PC-3 (cell line): ENCODE results near the gene MYOCD. TPM values are rescaled to one million over a fixed set of nuclear protein-coding genes. Genes with fewer than 3 reads are reported as not detected.

Experiments used
- ATAC-seq: fragments of 200-7000 bp; cut with Tn5 transposase; 2 replicates; pipeline ENCODE4 v1.9.1; 2020; ENCODE audit warnings: mild to moderate bottlenecking, moderate library complexity
- BruUV-seq: library from RNA; stranded (reverse); fragments of 400-500 nt; replicated peaks from 2 replicates; lab custom pipeline; 2021; lab: Mats Ljungman, UMichigan
- CTCF ChIA-PET: fragments of 300-600 bp; sonication (Branson Sonifier 250); formaldehyde crosslinking; loops from one replicate; lab custom pipeline; 2022; ENCODE audit warnings: antibody characterized with exemption; lab: Charles Lee
- POLR2A ChIA-PET: fragments of 300-600 bp; sonication (Branson Sonifier 250); formaldehyde crosslinking; loops from one replicate; lab custom pipeline; 2022; ENCODE audit warnings: antibody characterized with exemption; ENCODE audit not compliant: unreplicated experiment; lab: Charles Lee
- DNase-seq: peaks from one replicate; pipeline ENCODE4 v3.0.0-alpha.2; 2015
- H2AFZ ChIP-seq: fragments of 300-600 bp; sonication (generic); 2 replicates; pipeline ENCODE4 v1.6.0; 2016; ENCODE audit warnings: antibody characterized with exemption, low read length
- H3F3A ChIP-seq: fragments of 300-600 bp; sonication (generic); one replicate; pipeline ENCODE4 v1.6.0; 2017; ENCODE audit warnings: antibody characterized with exemption, low read length, control low read depth, mild to moderate bottlenecking; ENCODE audit not compliant: unreplicated experiment
- H3K27ac ChIP-seq: fragments of 300-600 bp; sonication (generic); 2 replicates; pipeline ENCODE4 v1.5.1; 2016; ENCODE audit warnings: mild to moderate bottlenecking, low read length
- H3K27me3 ChIP-seq: fragments of 300-600 bp; sonication (generic); 2 replicates; pipeline ENCODE4 v1.6.1; 2016; ENCODE audit warnings: low read length, mixed read lengths
- H3K36me3 ChIP-seq: fragments of 300-600 bp; sonication (generic); 2 replicates; pipeline ENCODE4 v1.6.1; 2016; ENCODE audit warnings: low read depth, mixed run types, low read length, mixed read lengths
- H3K4me1 ChIP-seq: fragments of 300-600 bp; sonication (generic); 2 replicates; pipeline ENCODE4 v1.5.1; 2016; ENCODE audit warnings: low read length; ENCODE audit not compliant: insufficient read depth
- H3K4me2 ChIP-seq: fragments of 300-600 bp; sonication (generic); 2 replicates; pipeline ENCODE4 v1.6.0; 2016; ENCODE audit warnings: low read length
- H3K4me3 ChIP-seq: fragments of 300-600 bp; sonication (generic); 2 replicates; pipeline ENCODE4 v1.5.1; 2016; ENCODE audit warnings: mild to moderate bottlenecking, low read length, mixed read lengths
- H3K79me2 ChIP-seq: fragments of 300-600 bp; sonication (generic); 2 replicates; pipeline ENCODE4 v1.6.1; 2017; ENCODE audit warnings: low read length, mixed read lengths
- H3K9ac ChIP-seq: fragments of 300-600 bp; sonication (generic); 2 replicates; pipeline ENCODE4 v1.6.0; 2016; ENCODE audit warnings: mild to moderate bottlenecking, low read length
- H3K9me2 ChIP-seq: fragments of 300-600 bp; sonication (generic); replicated peaks from 2 replicates; pipeline ENCODE4 v1.6.1; 2016; ENCODE audit warnings: mixed run types, low read length, mixed read lengths
- H3K9me3 ChIP-seq: fragments of 300-600 bp; sonication (generic); 2 replicates; pipeline ENCODE4 v1.6.1; 2016; ENCODE audit warnings: low read length, mixed read lengths
- H4K20me1 ChIP-seq: fragments of 300-600 bp; sonication (generic); 2 replicates; pipeline ENCODE4 v1.6.1; 2016; ENCODE audit warnings: low read length, mixed read lengths
- EZH2 ChIP-seq: fragments of 300-600 bp; sonication (generic); IDR thresholded peaks from one replicate; pipeline ENCODE4 v1.6.1; 2017; ENCODE audit warnings: antibody characterized with exemption, mild to moderate bottlenecking, low read length; ENCODE audit not compliant: unreplicated experiment
- EZH2phosphoT487 ChIP-seq: fragments of 300-600 bp; sonication (generic); IDR thresholded peaks from 2 replicates; pipeline ENCODE4 v1.6.1; 2018; ENCODE audit warnings: mild to moderate bottlenecking, antibody characterized with exemption, low read length, borderline replicate concordance
- intact Hi-C: fragments of 100-400 bp; cut with micrococcal nuclease; formaldehyde crosslinking; loops from 2 replicates; pipeline ENCODE4 v1.9.0; 2023
- total RNA-seq: library from RNA; depleted of rRNA; stranded (reverse); fragments of >200 nt; gene quantifications from 2 replicates; pipeline ENCODE4 v1.2.3, GENCODE V29; 2014; rRNA removed
- TF ChIP-seq, protein P1 (sequence below): fragments of 300-600 bp; sonication (generic); conservative IDR thresholded peaks from 2 replicates; pipeline ENCODE4 v1.5.1; 2017; ENCODE audit warnings: antibody characterized with exemption, low read depth, mild to moderate bottlenecking, low read length

Gene MYOCD
- total RNA-seq, 1 experiment from 2014 or later, result not detected

DNA sequence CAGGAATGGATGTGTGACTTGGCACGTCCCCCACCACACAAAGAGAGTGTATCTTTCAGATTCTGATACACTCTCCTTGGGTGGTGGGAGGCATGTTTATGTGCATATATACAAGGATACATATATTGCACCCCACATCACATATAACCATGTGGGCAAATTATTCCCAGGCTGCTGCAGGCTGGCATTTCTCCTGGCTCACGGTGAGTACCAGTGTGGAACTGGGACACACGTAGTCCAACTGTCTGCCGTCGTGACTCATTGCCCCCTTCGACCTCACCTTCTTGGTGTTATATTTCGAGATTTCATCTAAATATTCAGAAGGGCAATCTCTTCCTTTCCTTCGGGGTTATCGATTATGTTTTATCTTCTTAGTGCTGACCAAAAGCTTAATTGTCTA is 148.0 kb downstream of the MYOCD start:
- H3K4me1 ChIP-seq, result no peaks in the 10 kb centered on the region
- H3K27ac ChIP-seq, result no peak overlapping the region
- H3K9ac ChIP-seq, result no peak overlapping the region
- ATAC-seq, result no peak
- no peaks in the 10 kb centered on the region for H3K36me3 ChIP-seq
- no peaks in the 10 kb centered on the region for H4K20me1 ChIP-seq
- ChIA-PET CTCF (no interaction called here), POLR2A (no interaction called here)
- no peak overlapping the region for H3K4me3 ChIP-seq
- H2AFZ ChIP-seq, result no peak overlapping the region
- intact Hi-C loops, result no loop called here
- H3F3A ChIP-seq, result no peaks in the 10 kb centered on the region
- no peak overlapping the region for H3K4me2 ChIP-seq
- peaks cover 15% of the 10 kb centered on the region; the same call in 1 of the 2 replicates for H3K27me3 ChIP-seq
- no TSS peak for BruUV-seq
- no peaks in the 10 kb centered on the region for H3K79me2 ChIP-seq
- H3K9me2 ChIP-seq, result no peaks in the 10 kb centered on the region
- TF ChIP-seq, protein P1, sequence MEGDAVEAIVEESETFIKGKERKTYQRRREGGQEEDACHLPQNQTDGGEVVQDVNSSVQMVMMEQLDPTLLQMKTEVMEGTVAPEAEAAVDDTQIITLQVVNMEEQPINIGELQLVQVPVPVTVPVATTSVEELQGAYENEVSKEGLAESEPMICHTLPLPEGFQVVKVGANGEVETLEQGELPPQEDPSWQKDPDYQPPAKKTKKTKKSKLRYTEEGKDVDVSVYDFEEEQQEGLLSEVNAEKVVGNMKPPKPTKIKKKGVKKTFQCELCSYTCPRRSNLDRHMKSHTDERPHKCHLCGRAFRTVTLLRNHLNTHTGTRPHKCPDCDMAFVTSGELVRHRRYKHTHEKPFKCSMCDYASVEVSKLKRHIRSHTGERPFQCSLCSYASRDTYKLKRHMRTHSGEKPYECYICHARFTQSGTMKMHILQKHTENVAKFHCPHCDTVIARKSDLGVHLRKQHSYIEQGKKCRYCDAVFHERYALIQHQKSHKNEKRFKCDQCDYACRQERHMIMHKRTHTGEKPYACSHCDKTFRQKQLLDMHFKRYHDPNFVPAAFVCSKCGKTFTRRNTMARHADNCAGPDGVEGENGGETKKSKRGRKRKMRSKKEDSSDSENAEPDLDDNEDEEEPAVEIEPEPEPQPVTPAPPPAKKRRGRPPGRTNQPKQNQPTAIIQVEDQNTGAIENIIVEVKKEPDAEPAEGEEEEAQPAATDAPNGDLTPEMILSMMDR, result no peak
- TF ChIP-seq EZH2phosphoT487 (no peak), EZH2 (no peak)
- DNase-seq, result no peak
- H3K9me3 ChIP-seq, result peaks cover 8% of the 10 kb centered on the region; the same call in 1 of the 2 replicates

DNA sequence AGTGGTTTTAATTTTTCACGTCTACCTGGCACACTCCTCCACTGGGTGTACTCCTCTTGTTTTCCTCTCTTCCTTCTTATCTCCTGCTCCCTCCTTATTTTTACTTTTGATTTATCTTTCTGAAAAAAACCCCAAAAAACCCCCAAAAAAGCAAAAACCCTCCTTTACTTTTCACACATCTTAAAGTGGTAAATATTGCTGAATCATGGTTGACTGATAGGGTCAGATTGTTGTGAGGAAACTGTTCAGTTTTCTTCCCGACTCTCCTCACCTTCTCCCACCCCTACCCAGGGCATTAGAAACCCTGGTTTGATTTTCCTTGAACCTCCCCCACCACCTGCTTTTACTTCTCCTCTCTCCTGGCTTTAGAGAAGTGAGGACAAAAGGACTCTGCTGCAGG is 149.0 kb downstream of the MYOCD start:
- DNase-seq (no peak), ATAC-seq (no peak)
- Histone ChIP-seq H3K9me2 (no peaks in the 10 kb centered on the region), H3K27me3 (peaks cover 15% of the 10 kb centered on the region; the same call in 1 of the 2 replicates), H3K4me3 (no peak overlapping the region), H3K9ac (no peak overlapping the region), H2AFZ (no peak overlapping the region), H3K4me1 (no peaks in the 10 kb centered on the region), H3K9me3 (0 out of 2 replicates have a peak, but pooled peaks cover 7% of the 10 kb centered on the region), H3K27ac (no peak overlapping the region), H3K4me2 (no peak overlapping the region), H4K20me1 (no peaks in the 10 kb centered on the region), H3K79me2 (no peaks in the 10 kb centered on the region), H3F3A (no peaks in the 10 kb centered on the region), H3K36me3 (no peaks in the 10 kb centered on the region)
- ChIA-PET CTCF (no interaction called here), POLR2A (no interaction called here)
- no TSS peak for BruUV-seq
- TF ChIP-seq EZH2phosphoT487 (no peak), EZH2 (no peak)
- TF ChIP-seq, protein P1, result no peak
- intact Hi-C loops, result no loop called here

DNA sequence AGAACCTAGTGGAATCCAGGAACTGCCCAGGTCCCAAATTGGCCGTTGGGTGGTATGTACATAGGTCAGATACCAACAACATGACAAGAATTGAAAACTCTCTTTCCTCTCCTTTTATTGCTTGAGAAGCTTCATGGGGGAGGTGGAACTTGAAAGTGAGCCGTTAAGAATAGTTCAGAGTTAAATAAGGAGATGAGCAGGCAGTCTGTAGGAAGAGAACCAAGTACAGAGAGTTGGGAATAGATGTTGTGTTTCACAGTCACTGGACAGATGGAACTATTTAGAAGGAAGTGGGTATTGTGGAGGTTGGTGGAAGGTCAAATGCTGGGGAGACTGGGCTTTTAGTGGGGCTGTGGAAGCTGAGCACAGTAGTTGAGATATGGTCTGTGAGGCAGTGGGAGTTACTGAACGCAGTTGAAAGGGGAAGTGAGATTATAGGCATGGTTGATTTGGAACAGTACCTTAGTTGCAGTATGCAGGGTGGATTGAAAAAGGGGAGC is 150.0 kb downstream of the MYOCD start:
- no peak for TF ChIP-seq EZH2
- no peak for TF ChIP-seq EZH2phosphoT487
- TF ChIP-seq, protein P1, result no peak
- Histone ChIP-seq H3K27me3 (peaks cover 15% of the 10 kb centered on the region; the same call in 1 of the 2 replicates), H3K9me2 (no peaks in the 10 kb centered on the region), H3K9me3 (0 out of 2 replicates have a peak, but pooled peaks cover 4% of the 10 kb centered on the region), H4K20me1 (no peaks in the 10 kb centered on the region), H2AFZ (no peak overlapping the region), H3K4me3 (no peak overlapping the region), H3K79me2 (no peaks in the 10 kb centered on the region), H3K9ac (no peak overlapping the region), H3K27ac (no peak overlapping the region), H3K4me2 (no peak overlapping the region), H3F3A (no peaks in the 10 kb centered on the region), H3K4me1 (no peaks in the 10 kb centered on the region), H3K36me3 (no peaks in the 10 kb centered on the region)
- DNase-seq, result no peak
- ChIA-PET POLR2A (no interaction called here), CTCF (no interaction called here)
- ATAC-seq, result no peak
- no TSS peak for BruUV-seq
- intact Hi-C loops, result no loop called here

Other genes with a start within 250 kb of the MYOCD start
- gene ARHGAP44, start 123.6 kb downstream of the MYOCD start, total RNA-seq, result 0.40 and 1.1 TPM in 2 replicates